SHP77 treated with DMSO at 0.1 percent for 48 hours (cell line): ENCODE results near the gene C5orf15.
"Not testable (repeated sequence)": the region's sequence is repeated elsewhere in the genome, so short reads cannot be mapped to it uniquely, and the experiment has no call there.

Source experiments
- DNase-seq: peaks from one replicate; lab custom pipeline; 2025; lab: John Stamatoyannopoulos, UW

Gene C5orf15

GRCh38 chr5:133994297-133994989, 26.0 kb upstream of the C5orf15 start:
- no peak for DNase-seq

- DNase-seq: no peak
Measured at GRCh38 chr5:133993185-133993936, 24.9 kb upstream of the C5orf15 start.

GRCh38 chr5:133992429-133993155, 24.2 kb upstream of the C5orf15 start:
- DNase-seq: no peak

GRCh38 chr5:133991171-133991910, 22.9 kb upstream of the C5orf15 start:
- DNase-seq: no peak

- no peak for DNase-seq
Measured at GRCh38 chr5:133990396-133990795, 22.0 kb upstream of the C5orf15 start.

- DNase-seq: no peak
Measured at GRCh38 chr5:133985540-133986180, 17.2 kb upstream of the C5orf15 start.

GRCh38 chr5:133983674-133984073, 15.2 kb upstream of the C5orf15 start:
- DNase-seq: no peak

GRCh38 chr5:133981714-133982113, 13.3 kb upstream of the C5orf15 start:
- DNase-seq: no peak

GRCh38 chr5:133980652-133981051, 12.2 kb upstream of the C5orf15 start:
- DNase-seq: no peak

GRCh38 chr5:133978943-133979342, 10.5 kb upstream of the C5orf15 start:
- no peak for DNase-seq

GRCh38 chr5:133977858-133978257, 9.4 kb upstream of the C5orf15 start:
- DNase-seq: no peak

- no peak for DNase-seq
Measured at GRCh38 chr5:133977161-133977787, 8.8 kb upstream of the C5orf15 start.

GRCh38 chr5:133975546-133975945, 7.1 kb upstream of the C5orf15 start:
- DNase-seq: not testable (repeated sequence)

- no peak for DNase-seq
Measured at GRCh38 chr5:133974142-133974541, 5.7 kb upstream of the C5orf15 start.

- no peak for DNase-seq
Measured at GRCh38 chr5:133970325-133970909, 2.0 kb upstream of the C5orf15 start.

- no peak for DNase-seq
Measured at GRCh38 chr5:133969654-133970324, 1.4 kb upstream of the C5orf15 start.

GRCh38 chr5:133967698-133968203, 674 bp downstream of the C5orf15 start:
- no peak for DNase-seq

- no peak for DNase-seq
Measured at GRCh38 chr5:133967124-133967523, 1.3 kb downstream of the C5orf15 start.

- DNase-seq: no peak
Measured at GRCh38 chr5:133966090-133966489, 2.3 kb downstream of the C5orf15 start.
